COR-L47 (cell line): ENCODE measurements around the gene DOCK4.
"Not testable (repeated sequence)": the region's sequence is repeated elsewhere in the genome, so short reads cannot be mapped to it uniquely, and the experiment has no call there.

ENCODE experiments used
- DNase-seq: peaks from one replicate; lab custom pipeline; 2025; lab: John Stamatoyannopoulos, UW

The DOCK4 gene, protein sequence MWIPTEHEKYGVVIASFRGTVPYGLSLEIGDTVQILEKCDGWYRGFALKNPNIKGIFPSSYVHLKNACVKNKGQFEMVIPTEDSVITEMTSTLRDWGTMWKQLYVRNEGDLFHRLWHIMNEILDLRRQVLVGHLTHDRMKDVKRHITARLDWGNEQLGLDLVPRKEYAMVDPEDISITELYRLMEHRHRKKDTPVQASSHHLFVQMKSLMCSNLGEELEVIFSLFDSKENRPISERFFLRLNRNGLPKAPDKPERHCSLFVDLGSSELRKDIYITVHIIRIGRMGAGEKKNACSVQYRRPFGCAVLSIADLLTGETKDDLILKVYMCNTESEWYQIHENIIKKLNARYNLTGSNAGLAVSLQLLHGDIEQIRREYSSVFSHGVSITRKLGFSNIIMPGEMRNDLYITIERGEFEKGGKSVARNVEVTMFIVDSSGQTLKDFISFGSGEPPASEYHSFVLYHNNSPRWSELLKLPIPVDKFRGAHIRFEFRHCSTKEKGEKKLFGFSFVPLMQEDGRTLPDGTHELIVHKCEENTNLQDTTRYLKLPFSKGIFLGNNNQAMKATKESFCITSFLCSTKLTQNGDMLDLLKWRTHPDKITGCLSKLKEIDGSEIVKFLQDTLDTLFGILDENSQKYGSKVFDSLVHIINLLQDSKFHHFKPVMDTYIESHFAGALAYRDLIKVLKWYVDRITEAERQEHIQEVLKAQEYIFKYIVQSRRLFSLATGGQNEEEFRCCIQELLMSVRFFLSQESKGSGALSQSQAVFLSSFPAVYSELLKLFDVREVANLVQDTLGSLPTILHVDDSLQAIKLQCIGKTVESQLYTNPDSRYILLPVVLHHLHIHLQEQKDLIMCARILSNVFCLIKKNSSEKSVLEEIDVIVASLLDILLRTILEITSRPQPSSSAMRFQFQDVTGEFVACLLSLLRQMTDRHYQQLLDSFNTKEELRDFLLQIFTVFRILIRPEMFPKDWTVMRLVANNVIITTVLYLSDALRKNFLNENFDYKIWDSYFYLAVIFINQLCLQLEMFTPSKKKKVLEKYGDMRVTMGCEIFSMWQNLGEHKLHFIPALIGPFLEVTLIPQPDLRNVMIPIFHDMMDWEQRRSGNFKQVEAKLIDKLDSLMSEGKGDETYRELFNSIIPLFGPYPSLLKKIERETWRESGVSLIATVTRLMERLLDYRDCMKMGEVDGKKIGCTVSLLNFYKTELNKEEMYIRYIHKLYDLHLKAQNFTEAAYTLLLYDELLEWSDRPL (N-terminal part only)

GRCh38 chr7:112206238-112206990, at the start of gene DOCK4, which contains the start of gene ZNF277:
Gene DOCK4, minus strand, starts transcription at chr7:112206399. Its CDS starts 261 bp downstream, at chr7:112206138.
Gene ZNF277, plus strand, starts transcription at chr7:112206695. Its CDS starts 22 bp downstream, at chr7:112206717.
- peak; percentile 99 for DNase-seq

GRCh38 chr7:112255388-112255720, 49.2 kb upstream of the DOCK4 start:
- no peak for DNase-seq

- no peak for DNase-seq
Observed at GRCh38 chr7:112254709-112255387, 48.6 kb upstream of the DOCK4 start.

GRCh38 chr7:112254156-112254555, 48.0 kb upstream of the DOCK4 start:
- no peak for DNase-seq

DNA sequence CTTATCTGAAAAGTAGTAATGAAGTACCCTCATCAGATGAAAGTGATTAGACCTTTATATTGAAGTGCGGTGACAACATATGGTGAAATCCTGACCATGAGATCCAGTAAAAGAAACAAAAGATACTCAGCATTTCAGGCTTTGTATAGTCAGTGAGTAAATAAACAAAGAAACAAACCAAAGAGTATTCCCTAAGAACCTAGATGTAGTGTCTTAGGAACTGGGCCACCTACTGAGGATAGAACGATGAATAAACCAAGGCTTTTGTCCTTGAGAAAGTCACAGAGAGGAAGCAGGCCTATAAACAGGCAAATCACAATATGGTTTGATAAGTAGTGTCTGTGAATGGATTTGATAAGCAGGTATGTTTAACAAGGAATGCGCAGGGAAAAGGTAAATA, 46.5 kb upstream of the DOCK4 start:
- DNase-seq: no peak

GRCh38 chr7:112252141-112252540, 45.9 kb upstream of the DOCK4 start:
- DNase-seq: no peak

DNA sequence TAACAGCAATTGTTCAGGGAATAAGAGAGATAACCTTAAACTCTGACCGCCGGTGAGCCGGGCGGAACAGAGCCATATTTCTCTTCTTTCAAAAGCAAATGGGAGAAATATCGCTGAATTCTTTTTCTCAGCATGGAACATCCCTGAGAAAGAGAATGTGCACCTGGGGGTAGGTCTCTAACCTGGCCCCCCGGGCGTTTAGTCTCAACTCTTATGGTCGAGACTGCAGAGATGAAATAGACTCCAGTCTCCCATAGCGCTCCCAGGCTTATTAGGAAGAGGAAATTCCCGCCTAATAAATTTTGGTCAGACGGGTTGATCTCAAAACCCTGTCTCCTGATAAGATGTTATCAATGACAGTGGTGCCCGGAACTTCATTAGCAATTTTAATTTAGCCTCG, 43.8 kb upstream of the DOCK4 start:
- not testable (repeated sequence) for DNase-seq

DNA sequence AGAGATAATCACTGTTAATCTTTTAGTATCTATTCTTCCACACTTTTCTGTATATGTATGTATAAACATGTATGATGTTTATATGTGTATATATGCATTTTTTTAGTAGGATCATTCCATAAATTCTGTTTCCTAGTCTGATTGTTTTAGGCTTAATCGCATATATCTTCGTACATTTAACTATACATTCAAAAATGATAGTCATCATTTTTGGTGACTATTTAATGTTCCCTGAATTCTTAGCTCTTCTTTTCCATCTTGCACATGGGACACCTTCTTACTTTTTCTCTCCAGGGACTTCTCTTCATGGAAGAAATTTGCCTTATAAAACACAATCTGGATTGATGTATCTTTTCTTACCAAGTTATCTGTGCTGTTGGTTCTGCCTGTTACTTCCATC, 42.4 kb upstream of the DOCK4 start:
- DNase-seq: no peak

GRCh38 chr7:112238852-112239610, 32.8 kb upstream of the DOCK4 start:
- DNase-seq: no peak

- no peak for DNase-seq
Observed at GRCh38 chr7:112238330-112238729, 32.1 kb upstream of the DOCK4 start.

GRCh38 chr7:112236597-112236996, 30.4 kb upstream of the DOCK4 start:
- no peak for DNase-seq

DNA sequence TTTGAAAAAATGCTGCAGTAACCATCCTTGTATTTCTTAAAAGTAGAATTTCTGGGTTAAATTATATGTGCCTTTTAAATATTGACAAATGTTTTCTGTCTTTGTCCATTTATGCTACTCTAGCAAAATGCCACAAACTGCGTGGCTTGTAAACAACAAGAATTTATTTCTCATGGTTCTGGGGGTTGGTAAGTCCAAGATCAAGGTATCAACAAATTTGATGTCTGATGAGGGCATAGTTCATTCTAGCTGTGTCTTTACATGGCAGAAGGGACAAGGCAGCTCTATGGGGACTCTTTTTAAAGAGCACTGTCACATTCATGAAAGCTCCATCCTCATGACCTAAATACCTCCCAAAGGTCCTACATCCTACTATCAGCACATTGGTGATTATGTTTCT, 27.9 kb upstream of the DOCK4 start:
- DNase-seq: no peak

DNA sequence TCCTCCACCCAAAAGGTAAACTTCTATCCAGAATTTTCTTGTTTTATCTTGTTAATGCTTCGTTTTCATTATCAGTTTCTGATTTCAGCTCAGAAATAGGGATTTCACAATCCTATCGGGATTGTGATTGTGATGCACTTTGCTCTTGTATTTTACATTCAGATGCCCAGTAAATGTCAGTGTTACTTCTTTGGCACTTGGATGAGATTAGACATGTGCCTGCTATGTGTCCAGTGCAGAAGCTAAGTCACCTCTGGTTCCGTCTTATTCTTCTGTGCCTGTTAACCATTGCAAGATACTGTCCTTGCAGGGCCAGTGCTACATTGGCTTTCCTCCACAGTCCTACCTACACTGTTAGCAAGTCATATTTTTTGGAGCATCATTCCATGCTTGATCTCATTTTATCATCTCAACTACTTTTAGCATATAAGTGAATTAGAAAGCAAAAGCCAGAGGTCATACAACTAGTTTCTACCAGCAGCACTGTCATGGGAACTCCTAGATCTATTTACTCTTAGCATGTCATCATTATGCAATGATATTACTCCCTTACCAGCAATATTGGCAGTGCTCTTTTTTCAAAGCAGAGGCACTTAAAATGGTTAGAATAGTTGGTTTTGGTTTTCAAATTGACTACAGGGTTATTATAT, 27.0 kb upstream of the DOCK4 start:
- DNase-seq: no peak

DNA sequence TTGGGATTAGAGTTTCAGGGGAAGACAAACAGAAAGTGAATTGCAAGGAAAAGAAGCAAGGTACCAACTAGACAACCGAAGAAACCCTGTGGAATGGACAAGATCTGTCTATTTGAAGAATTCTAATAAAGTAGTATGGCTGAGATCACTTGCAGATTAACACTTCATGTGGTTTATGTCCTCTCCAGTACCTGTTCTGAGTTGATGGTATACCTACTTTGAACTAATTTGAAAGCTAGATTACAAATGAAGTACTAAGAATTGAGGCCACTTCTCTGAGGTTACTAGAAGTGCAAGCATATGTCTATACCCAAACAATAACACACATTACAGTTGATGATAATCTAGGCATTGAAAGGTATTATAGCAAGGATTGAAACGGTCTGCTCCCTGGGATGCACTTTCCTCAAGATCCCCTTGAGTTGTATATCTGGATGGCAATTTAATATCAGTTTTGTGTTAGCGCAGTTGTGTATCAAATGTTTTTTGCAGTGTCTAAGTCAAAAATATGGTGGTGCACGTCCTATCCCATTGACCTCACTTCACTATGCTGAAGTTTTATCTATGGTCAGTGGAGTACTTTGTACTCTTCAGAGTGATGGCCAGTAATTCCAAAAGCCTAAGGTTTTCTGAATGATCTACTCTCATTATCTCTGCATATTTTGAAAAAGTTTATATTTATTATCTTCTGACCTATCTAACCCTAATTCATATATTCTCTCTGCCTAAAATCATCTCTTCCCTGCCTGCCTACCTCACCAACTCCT, 26.2 kb upstream of the DOCK4 start:
- no peak for DNase-seq

DNA sequence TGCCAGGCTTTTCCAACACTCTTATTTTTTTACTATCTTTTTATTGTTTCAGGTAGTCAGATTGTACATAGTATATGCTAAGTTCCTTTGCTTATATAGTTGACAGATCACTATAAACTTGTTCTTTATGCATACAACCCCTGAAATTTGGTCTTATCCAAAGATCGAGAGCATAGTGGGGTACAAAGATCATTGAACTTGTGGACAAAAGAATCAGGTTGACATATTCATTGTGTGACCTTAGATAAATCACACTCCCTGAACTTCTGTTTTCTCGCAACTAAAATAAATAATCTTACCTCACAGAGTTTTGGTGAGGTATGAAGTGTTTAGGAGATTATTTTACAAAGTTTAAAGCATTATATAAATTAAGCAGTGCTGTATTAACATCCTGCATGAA, 22.4 kb upstream of the DOCK4 start:
- no peak for DNase-seq

DNA sequence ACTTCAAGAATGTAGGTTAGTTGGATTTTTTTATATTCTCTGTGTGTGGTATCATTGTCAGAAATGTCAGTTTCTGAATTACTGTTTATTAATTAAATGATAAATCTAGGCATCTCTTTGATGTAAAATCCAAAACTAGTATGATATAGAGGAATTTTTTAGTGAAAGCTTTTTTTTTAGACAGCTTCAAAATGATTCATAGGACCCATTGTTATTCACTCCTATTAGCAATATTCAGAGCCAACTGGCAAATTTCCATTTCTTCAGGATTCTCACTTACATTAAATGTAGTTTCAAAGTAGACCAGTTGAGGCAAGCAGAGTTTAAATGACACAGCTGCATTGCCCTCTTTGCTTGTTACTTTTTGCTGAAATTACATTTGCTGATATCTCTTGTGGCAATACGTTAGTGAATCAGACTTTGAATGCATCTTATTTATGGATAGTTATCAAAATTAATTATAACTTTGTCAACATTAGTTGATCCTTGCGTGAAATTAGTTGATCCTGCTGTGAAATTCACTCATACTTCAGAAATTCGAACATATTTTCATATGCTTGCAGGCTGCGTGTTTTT, 20.6 kb upstream of the DOCK4 start:
- no peak for DNase-seq

- DNase-seq: no peak
Observed at GRCh38 chr7:112225006-112225405, 18.8 kb upstream of the DOCK4 start.

DNA sequence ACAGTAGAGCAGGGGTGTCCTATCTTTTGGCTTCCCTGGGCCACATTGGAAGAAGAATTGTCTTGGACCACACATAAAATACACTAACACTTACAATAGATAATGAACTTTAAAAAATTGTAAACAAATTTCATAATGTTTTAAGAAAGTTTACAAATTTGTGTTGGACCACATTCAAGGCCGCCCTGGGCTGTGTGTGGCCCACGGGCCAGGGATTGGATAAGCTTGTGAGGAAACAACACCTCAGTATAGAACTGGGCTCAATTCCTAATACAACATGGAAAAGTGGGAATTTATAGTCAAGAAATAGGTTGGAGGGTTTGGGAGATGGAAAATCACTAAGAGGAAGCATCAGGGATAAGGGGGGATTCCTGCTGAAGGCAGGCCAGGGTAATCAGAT, 18.0 kb upstream of the DOCK4 start:
- no peak for DNase-seq

DNA sequence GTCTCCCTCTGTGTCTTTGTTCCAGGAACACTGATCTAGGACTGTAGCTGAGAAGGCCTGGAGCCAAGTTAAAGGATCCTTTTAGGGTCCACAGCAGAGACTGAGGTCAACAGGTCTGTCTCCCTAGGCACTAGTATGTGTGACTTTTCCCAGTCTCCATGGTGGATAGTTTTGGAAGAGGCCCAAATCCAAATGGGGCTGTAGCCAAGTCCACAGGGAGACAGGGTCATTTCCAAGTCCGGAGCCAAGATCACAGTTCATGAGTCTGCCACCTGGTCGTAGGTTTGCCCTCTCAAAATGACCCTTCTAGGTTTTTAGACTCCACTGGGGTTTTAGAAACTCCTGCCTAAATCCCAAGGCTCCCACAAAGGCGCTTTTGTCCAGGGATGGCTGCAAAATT, 17.1 kb upstream of the DOCK4 start:
- DNase-seq: no peak
